GM18909 (cell line): ENCODE data around the gene KLF2.

ENCODE experiments used
- ATAC-seq: cut with Tn5 transposase; IDR thresholded peaks from one replicate; pipeline ENCODE4 v1.9.1; 2021; ENCODE audit warnings: mild to moderate bottlenecking; ENCODE audit not compliant: unreplicated experiment, poor library complexity

KLF2 gene

GRCh38 chr19:16361926-16362325 lies 37.3 kb downstream of the KLF2 start:
- ATAC-seq = no peak

GRCh38 chr19:16363133-16363851 lies 38.7 kb downstream of the KLF2 start:
- no peak for ATAC-seq

- no peak for ATAC-seq
Observed at GRCh38 chr19:16363852-16364230, 39.2 kb downstream of the KLF2 start.

DNA sequence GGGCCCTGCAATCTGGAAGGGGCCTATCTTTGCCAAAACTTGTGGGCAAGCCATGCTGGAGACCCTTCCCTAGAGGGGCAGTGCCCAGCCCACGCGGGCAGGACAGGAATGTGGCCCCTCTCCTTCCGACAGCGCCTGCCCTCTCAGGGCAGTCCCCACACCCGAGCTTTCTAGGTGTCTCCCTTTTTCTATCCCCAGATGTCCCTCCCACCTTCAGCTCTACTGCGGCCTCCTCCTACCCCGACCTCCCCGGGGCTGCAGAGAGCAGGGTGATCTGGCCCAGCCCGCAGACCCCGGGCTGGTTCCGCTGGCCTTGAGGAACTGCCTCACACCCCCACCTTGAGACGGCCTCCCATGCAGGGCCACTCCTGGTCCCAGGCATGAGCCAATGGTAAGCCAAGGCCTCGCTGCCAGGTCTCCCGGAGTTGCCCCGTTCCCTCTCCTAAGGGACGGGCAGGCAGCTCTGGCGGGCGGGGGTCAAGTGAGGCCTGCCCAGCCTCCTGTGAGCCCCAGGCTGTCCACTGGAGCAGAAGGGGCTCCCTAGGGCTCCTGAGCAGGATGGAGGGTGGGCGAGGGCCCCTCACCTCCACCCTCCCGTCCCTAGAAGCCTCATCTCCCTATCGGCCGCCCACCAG lies 39.7 kb downstream of the KLF2 start:
- no peak for ATAC-seq

DNA sequence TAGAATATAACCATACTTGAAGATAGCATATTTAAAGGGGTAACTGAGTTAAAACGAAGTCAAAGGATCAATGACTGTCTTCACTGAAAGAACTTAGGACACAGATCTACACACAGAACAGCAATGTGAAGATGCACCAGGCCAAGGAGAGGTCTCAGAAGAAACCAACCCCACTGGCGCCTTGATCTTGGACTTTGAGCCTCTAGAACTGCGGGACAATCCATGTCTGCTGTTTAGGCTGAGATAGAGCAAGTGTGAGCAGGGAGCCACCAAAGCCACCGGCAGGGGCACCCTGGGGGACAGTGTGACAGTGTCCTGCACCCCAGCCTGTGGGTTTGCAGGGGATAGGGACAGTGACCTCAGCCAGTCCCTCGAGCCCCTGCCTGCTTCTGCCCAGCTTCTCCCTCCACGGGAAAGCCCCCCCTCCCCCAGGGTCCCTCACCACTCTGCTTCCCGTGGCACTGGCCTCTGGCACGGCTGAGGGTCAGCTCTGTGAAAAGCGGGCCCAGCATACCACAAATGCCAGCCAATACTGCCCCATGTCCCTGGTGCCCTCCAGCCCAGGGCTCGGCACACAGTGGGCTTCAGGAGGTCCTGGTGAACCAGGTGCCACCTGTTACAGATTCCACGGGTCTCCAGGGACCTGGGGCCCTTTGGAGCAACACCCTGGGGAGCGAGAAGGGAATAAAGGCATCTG lies 40.8 kb downstream of the KLF2 start:
- ATAC-seq = no peak

GRCh38 chr19:16366056-16366432 lies 41.4 kb downstream of the KLF2 start:
- ATAC-seq = no peak

- ATAC-seq = peak; percentile 33
Observed at GRCh38 chr19:16366433-16367260, 42.0 kb downstream of the KLF2 start.

- no peak for ATAC-seq
Observed at GRCh38 chr19:16367261-16367683, 42.6 kb downstream of the KLF2 start.

DNA sequence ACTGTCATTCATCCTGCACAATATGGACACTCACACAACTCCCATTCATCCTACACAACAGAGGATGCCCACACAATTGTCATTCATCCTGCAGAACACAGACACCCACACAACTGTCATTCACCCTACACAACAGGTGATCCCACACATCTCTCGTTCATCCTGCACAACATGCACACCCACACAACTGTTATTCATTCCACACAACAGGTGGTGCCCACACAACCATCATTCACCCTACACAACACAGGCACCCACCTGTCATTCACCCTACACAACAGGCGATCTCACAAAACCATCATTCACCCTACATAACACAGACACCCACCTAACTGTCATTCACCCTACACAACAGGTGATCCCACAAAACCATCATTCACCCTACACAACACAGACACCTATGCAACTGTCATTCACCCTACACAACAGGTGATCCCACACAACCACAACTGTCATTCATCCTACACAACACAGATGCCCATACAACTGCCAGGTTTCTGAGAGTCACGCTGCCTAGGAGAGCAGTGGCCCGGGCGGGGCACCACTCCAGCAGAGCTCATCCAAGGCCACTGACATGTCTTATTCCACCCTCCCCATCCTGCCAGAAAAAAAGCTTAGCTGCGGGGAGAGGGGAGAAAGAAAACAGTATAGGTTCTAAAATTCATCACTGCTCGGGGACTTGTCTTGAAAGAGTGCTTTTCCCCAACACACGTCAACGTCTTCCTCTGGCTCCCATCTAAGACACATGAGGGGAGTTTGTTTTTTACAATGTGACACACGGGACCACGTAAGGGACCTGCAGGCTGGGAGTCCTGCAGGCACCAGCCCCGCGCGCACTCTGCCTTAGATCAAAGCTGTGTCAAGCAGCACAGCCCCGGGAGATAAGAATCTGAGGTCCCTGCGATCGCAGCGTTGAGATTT lies 44.0 kb downstream of the KLF2 start:
- ATAC-seq = no peak

- no peak for ATAC-seq
Observed at GRCh38 chr19:16369306-16369663, 44.7 kb downstream of the KLF2 start.

DNA sequence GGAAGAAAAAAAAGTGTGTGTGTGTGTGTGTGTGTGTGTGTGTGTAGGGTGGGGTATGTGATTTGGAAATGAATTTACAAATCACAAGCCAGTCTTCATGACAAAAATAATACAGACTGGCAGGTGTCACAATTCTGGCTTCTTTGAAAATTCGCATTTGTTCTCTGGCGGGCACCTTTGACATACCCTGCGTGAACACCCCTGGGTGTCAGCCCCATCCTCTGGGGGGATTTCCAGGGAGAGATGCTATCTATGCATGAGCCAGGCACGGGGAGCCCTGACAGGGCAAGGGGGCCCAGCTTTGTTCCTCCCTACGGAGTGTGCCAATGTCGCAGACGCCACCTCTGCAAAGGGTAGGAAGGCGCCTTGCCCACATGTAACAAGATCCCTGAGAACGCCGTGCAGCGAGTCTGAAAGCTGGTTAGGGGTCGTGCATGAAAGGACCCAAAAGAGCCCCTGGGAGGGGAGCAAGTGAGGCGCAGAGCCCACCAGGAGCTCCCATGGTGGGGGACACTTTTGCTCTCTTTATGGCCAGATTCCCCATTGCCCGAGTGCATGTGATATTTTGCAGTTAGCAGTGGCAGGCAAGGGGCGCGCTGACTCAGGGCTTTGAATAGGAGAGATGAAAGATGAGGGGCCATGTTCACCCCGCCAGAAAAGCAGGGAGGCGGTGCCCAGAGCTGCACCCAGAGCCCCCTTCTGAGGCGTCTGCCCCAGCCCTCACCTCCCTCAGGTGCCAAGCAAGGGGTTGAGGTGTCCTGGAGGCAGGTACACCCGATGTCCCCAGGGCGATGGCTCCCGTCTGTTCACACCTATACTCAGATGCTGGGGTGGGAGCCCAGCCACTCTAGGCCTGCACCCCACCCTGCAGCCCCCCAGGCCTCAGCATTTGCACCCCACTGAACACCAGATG lies 45.3 kb downstream of the KLF2 start:
- no peak for ATAC-seq

DNA sequence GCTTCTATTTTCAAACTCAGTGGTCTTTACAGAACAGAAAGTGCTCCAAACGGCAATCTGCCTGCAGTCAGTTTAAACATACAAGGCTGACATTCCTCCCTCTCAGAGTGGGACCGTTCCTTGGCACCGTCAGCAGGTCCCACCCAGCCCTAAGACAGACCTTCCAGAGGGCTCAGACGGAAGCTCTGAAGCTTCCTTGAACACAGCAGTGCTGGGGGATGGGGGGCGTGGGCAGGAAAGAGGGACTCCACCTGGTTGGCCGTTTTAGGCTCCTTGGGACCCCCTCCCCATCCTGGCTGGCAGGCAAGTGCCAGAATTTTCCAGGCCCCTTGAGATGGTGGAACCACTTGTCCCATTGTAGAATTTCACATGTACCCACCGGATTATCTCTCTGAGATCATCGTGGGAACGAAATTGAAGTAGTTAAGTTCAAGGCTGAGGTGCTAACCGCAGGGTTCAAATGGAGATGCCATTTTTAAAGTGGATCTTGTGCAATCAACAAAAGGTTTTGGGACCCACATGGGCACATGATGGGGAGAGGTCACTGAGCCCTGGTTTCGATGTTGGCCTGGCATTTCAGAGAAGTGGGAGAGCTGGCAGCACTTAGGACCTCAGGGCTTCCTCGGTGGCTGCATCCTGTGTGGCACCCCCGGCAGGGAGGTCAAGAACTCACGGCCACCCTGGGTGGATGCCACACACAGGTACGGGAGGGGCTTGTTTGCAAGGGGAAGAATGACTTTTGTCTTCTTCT lies 46.2 kb downstream of the KLF2 start:
- ATAC-seq = no peak

GRCh38 chr19:16371540-16371986 lies 46.9 kb downstream of the KLF2 start:
- ATAC-seq = peak; percentile 68

- peak; percentile 25 for ATAC-seq
Observed at GRCh38 chr19:16372065-16372915, 47.7 kb downstream of the KLF2 start.

- no peak for ATAC-seq
Observed at GRCh38 chr19:16373079-16373478, 48.5 kb downstream of the KLF2 start.

DNA sequence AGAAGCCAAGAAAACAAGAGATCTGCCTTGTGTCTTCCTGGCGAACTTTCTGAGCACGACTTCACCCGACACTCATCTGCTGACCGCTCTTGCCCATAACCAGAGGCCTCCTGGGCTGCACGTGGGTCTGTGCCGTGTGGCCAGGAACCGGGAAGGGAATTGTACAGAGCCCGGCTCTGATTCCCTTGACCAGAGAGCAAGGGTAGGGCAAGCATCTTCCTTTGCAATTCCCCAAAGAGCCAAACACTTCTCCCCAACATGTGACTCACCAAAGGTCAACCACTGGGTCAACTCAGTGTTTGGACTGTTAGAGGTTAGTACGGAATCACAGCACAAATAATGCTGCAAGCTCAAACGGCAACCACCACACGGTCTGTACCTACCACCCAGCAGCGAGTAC lies 48.9 kb downstream of the KLF2 start:
- ATAC-seq = no peak

DNA sequence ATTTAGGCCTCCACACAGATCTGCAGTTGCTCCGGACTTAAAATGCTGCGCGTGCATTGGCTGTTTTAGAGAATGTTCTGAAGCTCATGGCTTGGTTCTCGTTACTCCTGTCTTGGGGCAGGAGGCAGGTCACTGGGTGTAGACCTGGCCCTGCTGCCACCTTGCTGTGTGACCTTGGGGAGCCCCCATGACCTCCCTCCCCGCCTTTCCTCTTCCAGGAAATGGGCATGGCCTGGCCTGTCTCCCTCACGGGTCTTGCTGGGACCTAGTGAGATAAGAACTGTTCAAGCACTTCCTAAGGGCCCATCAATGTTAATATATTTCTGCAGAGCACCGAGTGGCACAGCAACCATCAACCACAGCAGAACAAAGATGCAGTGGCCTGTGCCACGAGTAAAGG lies 49.4 kb downstream of the KLF2 start:
- ATAC-seq = no peak
